GM21423 (cell line): ENCODE results near the gene CAPN13.
"Not testable (repeated sequence)": the region's sequence is repeated elsewhere in the genome, so short reads cannot be mapped to it uniquely, and the experiment has no call there.

ENCODE experiments used
- ATAC-seq: cut with Tn5 transposase; IDR thresholded peaks from one replicate; pipeline ENCODE4 v1.9.1; 2021; ENCODE audit warnings: mild to moderate bottlenecking, moderate library complexity; ENCODE audit not compliant: unreplicated experiment

The CAPN13 gene

GRCh38 chr2:30706534-30707303, 100.5 kb downstream of the CAPN13 start:
- no peak for ATAC-seq

DNA sequence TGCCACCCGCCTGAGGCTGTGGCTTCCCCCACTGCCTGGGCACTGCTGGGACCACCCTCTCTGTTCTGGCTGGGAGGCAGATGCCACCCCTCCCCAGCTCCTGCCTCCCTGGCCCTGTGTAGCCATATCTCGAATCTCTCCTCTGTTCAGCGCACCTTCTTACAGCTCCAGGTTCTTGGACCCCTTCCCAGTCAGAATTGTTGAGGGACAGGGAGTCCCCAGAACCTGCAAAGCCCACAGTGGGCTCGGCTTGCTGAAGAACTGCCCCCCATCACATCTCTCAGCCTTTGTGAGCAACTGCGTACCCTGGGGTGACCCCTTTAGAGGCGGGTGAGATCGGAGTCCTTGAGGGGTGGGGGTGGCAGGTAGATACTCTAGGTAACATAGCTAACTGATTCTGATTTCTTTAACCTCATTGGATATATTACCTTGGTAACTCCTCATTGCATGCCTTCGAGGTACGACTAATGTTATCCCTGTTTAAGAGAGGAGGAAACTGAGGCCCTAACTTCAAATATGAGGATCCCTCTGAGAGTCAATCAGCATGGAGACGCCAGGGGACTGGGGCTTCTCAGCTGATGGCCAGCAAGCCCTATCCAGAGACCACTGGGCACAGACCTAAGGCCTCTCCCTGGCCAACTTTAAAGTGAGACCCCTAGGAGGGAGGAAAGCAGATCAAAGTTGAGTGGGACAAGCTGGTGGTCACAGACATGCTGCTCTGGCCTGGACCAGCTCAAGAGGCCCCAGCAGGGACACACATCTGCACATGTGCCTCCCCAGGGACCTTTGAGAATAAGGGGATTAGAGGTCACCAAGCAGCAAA, 101.3 kb downstream of the CAPN13 start:
- ATAC-seq, result no peak

GRCh38 chr2:30705056-30705455, 102.2 kb downstream of the CAPN13 start:
- ATAC-seq, result no peak

DNA sequence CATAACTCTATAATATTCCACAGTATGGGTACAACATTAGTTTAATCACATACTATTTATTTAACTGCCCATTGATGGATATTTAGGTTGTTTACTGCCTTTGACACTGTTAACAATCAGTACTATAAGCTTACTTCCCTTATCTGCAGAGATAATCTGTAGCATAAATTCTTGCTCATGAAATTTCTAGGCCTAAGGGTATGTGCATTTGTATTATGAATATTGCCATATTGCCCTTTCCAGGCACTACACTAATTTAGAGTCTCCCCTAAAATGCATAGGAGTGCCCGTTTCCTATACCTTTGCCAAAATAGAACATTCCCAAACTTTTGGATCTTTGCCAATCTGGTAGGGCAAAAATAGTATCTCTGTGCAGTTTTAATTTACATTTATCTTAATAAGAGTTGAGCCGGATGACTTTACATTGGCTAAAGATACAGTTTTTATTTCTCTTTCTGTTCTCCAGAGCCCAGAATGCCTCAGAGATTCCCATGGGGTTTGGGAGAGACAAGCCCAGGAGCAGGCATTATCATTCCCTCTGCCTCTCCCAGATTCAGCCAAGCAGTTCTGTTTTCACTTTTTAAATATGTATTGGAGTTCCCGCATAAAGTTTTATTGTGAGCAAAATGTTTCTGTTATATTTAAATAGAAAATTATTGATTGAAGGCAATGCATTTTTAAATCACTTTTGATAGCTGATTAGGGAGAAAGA, 102.8 kb downstream of the CAPN13 start:
- ATAC-seq, result no peak

DNA sequence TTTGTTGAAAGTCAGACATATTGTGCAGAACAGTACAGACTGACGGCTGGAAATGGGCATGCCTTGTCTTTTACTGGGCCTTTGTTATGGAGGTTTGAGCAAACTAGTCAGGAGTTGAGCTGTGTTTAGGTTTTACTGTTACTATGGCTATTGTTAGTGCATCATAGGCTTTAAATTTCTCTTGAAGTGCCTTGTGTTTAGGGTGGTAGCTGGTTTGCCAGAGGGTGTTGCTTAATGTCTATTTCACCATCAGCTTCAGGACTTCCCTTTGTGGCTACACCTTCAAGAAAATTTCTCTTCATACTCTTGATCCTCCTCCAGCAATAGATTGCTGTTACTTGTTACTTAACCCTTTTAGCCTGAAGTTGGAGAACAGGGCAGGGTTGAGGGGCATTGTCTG, 104.6 kb downstream of the CAPN13 start:
- ATAC-seq, result no peak

- ATAC-seq, result no peak
These were observed 105.5 kb downstream of the CAPN13 start for GRCh38 chr2:30701782-30702181.

DNA sequence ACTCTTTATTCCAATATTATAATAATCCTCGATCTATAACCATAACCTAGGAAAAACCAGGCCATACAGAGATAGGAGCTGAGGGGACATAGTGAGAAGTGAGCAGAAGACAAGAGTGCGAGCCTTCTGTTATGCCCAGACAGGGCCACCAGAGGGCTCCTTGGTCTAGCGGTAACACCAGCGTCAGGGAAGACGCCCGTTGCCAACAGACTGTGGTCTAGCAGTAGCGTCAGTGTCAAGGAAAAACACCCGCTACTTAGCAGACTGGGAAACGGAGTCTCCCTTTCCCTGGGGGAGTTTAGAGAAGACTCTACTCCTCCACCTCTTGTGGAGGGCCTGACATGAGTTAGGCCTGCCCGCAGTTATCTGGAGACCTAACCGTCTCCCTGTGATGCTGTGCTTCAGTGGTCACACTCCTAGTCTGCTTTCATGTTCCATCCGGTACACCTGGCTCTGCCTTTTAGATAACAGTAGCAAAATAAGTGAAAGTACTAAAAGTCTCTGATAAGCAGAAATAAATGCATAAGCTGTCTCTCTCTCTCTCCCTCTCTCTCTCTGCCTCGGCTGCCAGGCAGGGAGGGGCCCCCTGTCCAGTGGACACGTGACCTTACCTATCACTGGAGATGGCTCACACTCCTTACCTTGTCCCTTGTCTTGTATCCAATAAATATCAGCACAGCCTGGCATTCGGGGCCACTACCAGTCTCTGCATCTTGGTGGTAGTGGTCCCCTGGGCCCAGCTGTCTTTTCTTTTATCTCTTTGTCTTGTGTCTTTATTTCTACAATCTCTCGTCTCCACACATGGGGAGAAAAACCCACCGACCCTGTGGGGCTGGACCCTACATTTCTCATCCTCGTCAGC, 109.8 kb downstream of the CAPN13 start:
- ATAC-seq, result not testable (repeated sequence)

GRCh38 chr2:30695749-30696148, 111.5 kb downstream of the CAPN13 start:
- no peak for ATAC-seq

GRCh38 chr2:30694286-30695055, 112.8 kb downstream of the CAPN13 start:
- ATAC-seq, result no peak

DNA sequence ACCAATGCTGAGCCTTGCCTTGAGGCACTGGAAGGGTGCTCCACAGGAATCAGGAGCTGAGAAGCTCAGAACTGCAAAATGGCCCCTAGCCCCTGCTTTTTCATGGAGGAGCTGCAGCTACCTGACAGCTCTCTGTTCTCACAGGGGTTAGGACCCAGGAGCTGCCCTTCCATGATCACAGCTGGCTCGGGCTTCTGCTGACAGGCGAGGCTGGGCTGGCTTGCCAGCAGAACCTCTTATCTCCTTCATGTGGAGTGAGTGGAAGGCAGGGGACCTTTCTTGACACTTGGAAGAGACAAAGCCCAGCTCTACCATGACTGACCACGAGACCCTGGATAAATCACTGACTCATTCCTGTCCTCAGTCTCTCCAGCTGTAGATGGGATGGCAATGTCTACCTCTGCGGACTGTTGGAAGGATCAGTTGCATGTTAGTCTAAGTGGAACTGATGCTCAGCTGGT, 113.4 kb downstream of the CAPN13 start:
- ATAC-seq, result no peak

DNA sequence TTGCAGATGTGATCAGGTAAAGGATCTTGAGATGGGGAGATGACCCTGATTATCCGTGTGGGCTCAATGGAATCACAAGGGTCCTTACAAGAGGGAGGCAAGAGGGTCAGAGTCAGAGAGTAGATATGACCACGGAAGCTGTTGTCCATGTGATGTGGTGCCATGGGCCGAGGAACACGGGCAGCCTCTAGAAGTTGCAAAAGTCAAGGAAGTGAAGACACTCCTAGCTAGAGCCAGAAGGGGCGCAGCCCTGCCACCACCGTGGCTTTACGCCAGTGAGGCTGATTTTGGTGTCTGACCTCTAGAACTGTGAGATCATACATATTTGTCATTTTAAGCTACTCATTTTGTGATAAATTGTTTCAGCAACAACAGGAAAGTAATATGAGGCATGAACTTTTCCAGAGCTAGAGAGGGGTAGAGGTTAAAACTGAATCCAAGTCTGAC, 114.4 kb downstream of the CAPN13 start:
- no peak for ATAC-seq

- no peak for ATAC-seq
These were observed 115.1 kb downstream of the CAPN13 start for GRCh38 chr2:30691948-30692828.

GRCh38 chr2:30691091-30691947, 115.9 kb downstream of the CAPN13 start:
- ATAC-seq, result no peak

DNA sequence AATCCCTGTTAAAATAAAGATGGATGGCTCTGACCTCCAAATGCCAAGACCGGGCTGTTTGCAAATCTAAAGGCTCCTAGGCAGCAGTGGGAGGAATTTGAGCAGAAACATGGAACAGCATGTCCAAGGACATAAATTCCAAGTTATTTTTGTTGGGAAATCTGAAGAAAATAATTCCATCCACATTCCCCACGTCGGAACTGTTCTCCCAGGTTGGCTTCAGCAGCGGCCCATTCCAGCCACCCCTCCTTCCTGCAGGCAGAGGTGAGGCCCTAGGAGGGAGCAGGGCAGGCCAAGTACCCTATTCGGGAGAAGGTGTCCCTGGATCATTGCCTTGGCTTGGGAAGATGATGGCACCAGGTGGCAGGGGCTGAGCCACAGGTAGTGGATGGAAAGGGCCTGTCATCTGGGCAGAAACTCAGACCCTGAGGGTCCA, 117.1 kb downstream of the CAPN13 start:
- no peak for ATAC-seq

DNA sequence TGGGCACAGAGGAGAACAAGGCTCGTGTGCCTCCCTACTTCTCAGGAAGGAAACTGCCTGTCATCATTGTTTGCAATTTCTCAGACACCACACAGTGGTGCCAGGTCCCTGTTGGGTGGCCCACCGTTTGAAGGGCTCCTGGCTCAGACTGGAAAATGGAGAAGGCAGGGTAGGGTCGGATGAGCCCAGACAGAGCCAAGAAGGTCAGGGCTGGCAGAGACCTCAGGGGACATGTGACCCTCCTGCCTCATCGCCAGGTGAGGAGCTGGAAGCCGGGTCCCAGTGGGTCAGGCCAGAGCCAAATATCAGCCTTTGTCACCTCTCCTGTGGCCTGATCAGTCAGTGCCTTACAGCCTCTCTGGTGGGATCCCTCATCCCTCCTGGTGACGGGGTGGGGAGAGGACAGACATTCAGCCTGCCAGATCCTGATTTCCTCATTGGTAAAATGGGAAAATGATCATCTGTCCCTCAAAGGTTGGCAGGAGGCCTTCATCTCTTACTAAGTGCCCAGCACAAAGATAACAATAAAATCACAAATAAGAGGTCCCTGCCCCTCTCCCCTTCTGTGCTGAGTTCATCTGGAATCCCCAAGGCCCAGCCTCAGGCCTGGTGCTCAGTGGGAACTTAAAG, 117.6 kb downstream of the CAPN13 start:
- no peak for ATAC-seq

- no peak for ATAC-seq
These were observed 118.3 kb downstream of the CAPN13 start for GRCh38 chr2:30688956-30689401.

GRCh38 chr2:30686669-30687068, 120.6 kb downstream of the CAPN13 start:
- no peak for ATAC-seq
